Measurements from ENCODE around the gene COL23A1.
"Not testable (repeated sequence)": the region's sequence is repeated elsewhere in the genome, so short reads cannot be mapped to it uniquely, and the experiment has no call there.

COL23A1 gene

GRCh38 chr5:178307267-178308045 is 282.7 kb downstream of the COL23A1 start:
- peaks cover 4% of the 10 kb centered on the region for H3K9me3 Mint-ChIP-seq
- H3K27ac Mint-ChIP-seq = peak overlapping the region; percentile 1

GRCh38 chr5:178306430-178307225 is 283.6 kb downstream of the COL23A1 start:
- Mint-ChIP-seq H3K27me3 (peaks cover 39% of the 10 kb centered on the region), H3K4me3 (no peak overlapping the region), H3K36me3 (no peaks in the 10 kb centered on the region), H3K27ac (peak overlapping the region; percentile 0), H3K4me1 (peaks cover 11% of the 10 kb centered on the region), H3K9me3 (peaks cover 4% of the 10 kb centered on the region)
- no peak for ATAC-seq

More at GRCh38 chr5:178307267-178308045, 282.7 kb downstream of the COL23A1 start:
- Mint-ChIP-seq H3K4me1 (peaks cover 3% of the 10 kb centered on the region), H3K4me3 (no peak overlapping the region), H3K36me3 (no peaks in the 10 kb centered on the region), H3K27me3 (peaks cover 30% of the 10 kb centered on the region)
- no peak for ATAC-seq

GRCh38 chr5:178305801-178306200 is 284.4 kb downstream of the COL23A1 start:
- peaks cover 10% of the 10 kb centered on the region for H3K9me3 Mint-ChIP-seq
- no peak for ATAC-seq

GRCh38 chr5:178304761-178305645 is 285.2 kb downstream of the COL23A1 start:
- Mint-ChIP-seq H3K27ac (no peak overlapping the region), H3K9me3 (peaks cover 10% of the 10 kb centered on the region), H3K36me3 (no peaks in the 10 kb centered on the region), H3K4me1 (peaks cover 16% of the 10 kb centered on the region), H3K4me3 (no peak overlapping the region), H3K27me3 (peaks cover 53% of the 10 kb centered on the region)
- no peak for ATAC-seq

More at GRCh38 chr5:178305801-178306200, 284.4 kb downstream of the COL23A1 start:
- H3K36me3 Mint-ChIP-seq = no peaks in the 10 kb centered on the region
- H3K27me3 Mint-ChIP-seq = peaks cover 46% of the 10 kb centered on the region
- peaks cover 16% of the 10 kb centered on the region for H3K4me1 Mint-ChIP-seq
- no peak overlapping the region for H3K4me3 Mint-ChIP-seq
- H3K27ac Mint-ChIP-seq = peak overlapping the region; percentile 0

GRCh38 chr5:178304016-178304415 is 286.2 kb downstream of the COL23A1 start:
- Mint-ChIP-seq H3K27ac (no peak overlapping the region), H3K4me1 (peaks cover 16% of the 10 kb centered on the region), H3K36me3 (no peaks in the 10 kb centered on the region), H3K27me3 (peaks cover 63% of the 10 kb centered on the region), H3K4me3 (no peak overlapping the region), H3K9me3 (peaks cover 10% of the 10 kb centered on the region)
- ATAC-seq = no peak

- Mint-ChIP-seq H3K4me1 (peaks cover 16% of the 10 kb centered on the region), H3K27me3 (peaks cover 66% of the 10 kb centered on the region), H3K27ac (peak overlapping the region; percentile 52), H3K9me3 (peaks cover 10% of the 10 kb centered on the region)
- not testable (repeated sequence) for H3K36me3 Mint-ChIP-seq, ATAC-seq, H3K4me3 Mint-ChIP-seq
These were observed 287.9 kb downstream of the COL23A1 start for GRCh38 chr5:178302321-178302720.

GRCh38 chr5:178301641-178302040 is 288.6 kb downstream of the COL23A1 start:
- Mint-ChIP-seq H3K27me3 (peaks cover 65% of the 10 kb centered on the region), H3K36me3 (no peaks in the 10 kb centered on the region), H3K4me3 (peak overlapping the region; percentile 46), H3K4me1 (peaks cover 16% of the 10 kb centered on the region), H3K27ac (peak overlapping the region; percentile 52), H3K9me3 (peaks cover 10% of the 10 kb centered on the region)
- no peak for ATAC-seq

- no peaks in the 10 kb centered on the region for H3K36me3 Mint-ChIP-seq
- H3K4me3 Mint-ChIP-seq = no peak overlapping the region
- H3K27ac Mint-ChIP-seq = no peak overlapping the region
- peaks cover 10% of the 10 kb centered on the region for H3K9me3 Mint-ChIP-seq
- peaks cover 16% of the 10 kb centered on the region for H3K4me1 Mint-ChIP-seq
- no peak for ATAC-seq
- H3K27me3 Mint-ChIP-seq = peaks cover 46% of the 10 kb centered on the region
These were observed 291.8 kb downstream of the COL23A1 start for GRCh38 chr5:178298283-178298807.

- H3K27ac Mint-ChIP-seq = no peak overlapping the region
- H3K4me3 Mint-ChIP-seq = no peak overlapping the region
- peaks cover 48% of the 10 kb centered on the region for H3K27me3 Mint-ChIP-seq
- peaks cover 10% of the 10 kb centered on the region for H3K9me3 Mint-ChIP-seq
- H3K36me3 Mint-ChIP-seq = no peaks in the 10 kb centered on the region
- peaks cover 16% of the 10 kb centered on the region for H3K4me1 Mint-ChIP-seq
- ATAC-seq = peak; percentile 17
These were observed 292.4 kb downstream of the COL23A1 start for GRCh38 chr5:178297751-178298150.

GRCh38 chr5:178296066-178296465 is 294.1 kb downstream of the COL23A1 start:
- Mint-ChIP-seq H3K36me3 (no peaks in the 10 kb centered on the region), H3K27ac (no peak overlapping the region), H3K4me1 (no peaks in the 10 kb centered on the region), H3K4me3 (no peak overlapping the region), H3K9me3 (peaks cover 6% of the 10 kb centered on the region), H3K27me3 (peaks cover 48% of the 10 kb centered on the region)
- no peak for ATAC-seq

- peaks cover 4% of the 10 kb centered on the region for H3K9me3 Mint-ChIP-seq
- H3K36me3 Mint-ChIP-seq = no peaks in the 10 kb centered on the region
- H3K4me1 Mint-ChIP-seq = no peaks in the 10 kb centered on the region
- peaks cover 50% of the 10 kb centered on the region for H3K27me3 Mint-ChIP-seq
- H3K4me3 Mint-ChIP-seq = no peak overlapping the region
- no peak overlapping the region for H3K27ac Mint-ChIP-seq
- no peak for ATAC-seq
These were observed 294.6 kb downstream of the COL23A1 start for GRCh38 chr5:178295589-178295988.

GRCh38 chr5:178293815-178294214 is 296.4 kb downstream of the COL23A1 start:
- no peak overlapping the region for H3K27ac Mint-ChIP-seq
- H3K4me3 Mint-ChIP-seq = no peak overlapping the region
- H3K27me3 Mint-ChIP-seq = peaks cover 37% of the 10 kb centered on the region
- H3K4me1 Mint-ChIP-seq = no peaks in the 10 kb centered on the region
- H3K36me3 Mint-ChIP-seq = no peaks in the 10 kb centered on the region
- H3K9me3 Mint-ChIP-seq = peaks cover 4% of the 10 kb centered on the region
- ATAC-seq = no peak

- no peak overlapping the region for H3K27ac Mint-ChIP-seq
- H3K27me3 Mint-ChIP-seq = peaks cover 38% of the 10 kb centered on the region
- H3K36me3 Mint-ChIP-seq = no peaks in the 10 kb centered on the region
- peaks cover 4% of the 10 kb centered on the region for H3K9me3 Mint-ChIP-seq
- no peaks in the 10 kb centered on the region for H3K4me1 Mint-ChIP-seq
- ATAC-seq = no peak
- no peak overlapping the region for H3K4me3 Mint-ChIP-seq
These were observed 296.8 kb downstream of the COL23A1 start for GRCh38 chr5:178293400-178293799.

- Mint-ChIP-seq H3K9me3 (peaks cover 4% of the 10 kb centered on the region), H3K36me3 (no peaks in the 10 kb centered on the region), H3K4me3 (no peak overlapping the region), H3K27ac (no peak overlapping the region), H3K27me3 (peaks cover 44% of the 10 kb centered on the region), H3K4me1 (no peaks in the 10 kb centered on the region)
- ATAC-seq = no peak
These were observed 297.4 kb downstream of the COL23A1 start for GRCh38 chr5:178292826-178293205.

Measured in stimulated activated memory B cell treated with anti-CD40 and anti-IgM and Interleukin-4, amounts not matched to agents 10 μg/mL and 1 μg/mL and 100 μg/mL, for 72 hours (primary cell).